HG03442 (cell line): ENCODE results near the gene ZNF320.
"Not testable (repeated sequence)": the region's sequence is repeated elsewhere in the genome, so short reads cannot be mapped to it uniquely, and the experiment has no call there.

Source experiments
- ATAC-seq: cut with Tn5 transposase; IDR thresholded peaks from one replicate; pipeline ENCODE4 v1.9.1; 2021; ENCODE audit warnings: mild to moderate bottlenecking, moderate library complexity; ENCODE audit not compliant: unreplicated experiment

ZNF320 gene

DNA sequence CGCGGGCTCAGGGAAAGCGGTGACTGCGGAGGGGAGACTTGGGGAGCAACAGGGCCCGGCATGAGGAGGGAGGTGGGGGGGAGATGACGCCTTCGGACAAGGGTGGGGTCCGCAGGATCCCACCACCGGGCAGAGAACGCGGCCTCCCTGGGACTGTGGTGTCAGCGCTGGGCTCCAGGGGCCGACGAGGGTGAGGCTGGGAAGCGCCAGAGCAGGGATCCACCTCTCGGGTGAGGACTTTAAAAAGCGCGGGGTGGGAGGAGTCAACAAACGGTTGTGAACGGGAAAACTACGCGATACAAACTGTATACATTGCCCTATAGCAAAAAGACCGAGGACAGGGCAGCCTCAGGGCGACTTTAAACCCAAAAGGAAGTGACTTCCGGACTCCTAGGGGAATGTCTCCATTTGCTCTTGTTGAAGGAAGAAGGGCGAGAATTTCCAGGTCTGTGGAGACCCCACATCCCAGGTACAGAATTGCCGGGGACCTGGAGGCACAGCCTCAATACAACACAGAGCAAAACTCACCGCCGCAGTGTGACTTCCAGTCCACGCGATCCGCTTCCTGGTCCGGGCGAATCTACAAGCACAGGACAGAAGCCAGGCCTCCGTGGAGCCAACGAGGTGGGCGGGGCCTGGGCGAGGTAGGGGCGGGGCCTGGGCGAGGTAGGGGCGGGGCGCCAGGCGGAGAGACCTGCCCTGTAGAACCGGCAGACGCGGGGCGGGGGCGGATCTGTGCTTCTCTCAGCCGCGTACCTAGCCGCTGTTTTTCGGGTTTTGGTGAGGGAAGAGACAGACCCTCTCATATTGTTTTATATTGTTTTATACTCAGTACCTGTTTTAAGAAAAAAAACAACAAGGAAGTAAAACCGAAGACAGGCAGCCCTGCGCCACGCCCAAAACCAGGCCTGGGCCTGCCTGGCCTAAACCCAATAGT, 25.7 kb upstream of the ZNF320 start, which contains the start of gene ZNF888:
ZNF888 (minus strand) TSS at position 588 of the 937 bp plus-strand sequence. CDS start 5,555 bp downstream, outside the sequence.
- ATAC-seq: peak; percentile 87

DNA sequence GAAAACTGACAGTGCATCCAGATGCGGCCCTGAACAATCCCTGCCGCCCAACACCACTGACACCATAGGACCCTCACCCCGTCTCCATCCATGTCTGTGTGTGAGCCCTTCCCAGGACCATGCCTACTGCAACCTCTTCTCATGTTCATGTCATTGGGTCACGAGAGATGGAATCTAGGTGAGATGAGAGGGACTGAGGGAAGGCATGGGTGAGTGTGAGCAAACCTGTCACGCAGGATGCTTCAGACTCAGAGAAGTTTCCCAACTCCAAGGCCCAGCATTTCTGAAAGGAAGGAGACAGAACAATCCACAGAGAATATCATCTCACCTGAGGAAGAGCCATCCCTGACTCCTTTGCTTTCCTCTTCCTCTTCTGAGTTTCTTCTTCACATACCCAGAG, 20.1 kb upstream of the ZNF320 start:
- no peak for ATAC-seq

DNA sequence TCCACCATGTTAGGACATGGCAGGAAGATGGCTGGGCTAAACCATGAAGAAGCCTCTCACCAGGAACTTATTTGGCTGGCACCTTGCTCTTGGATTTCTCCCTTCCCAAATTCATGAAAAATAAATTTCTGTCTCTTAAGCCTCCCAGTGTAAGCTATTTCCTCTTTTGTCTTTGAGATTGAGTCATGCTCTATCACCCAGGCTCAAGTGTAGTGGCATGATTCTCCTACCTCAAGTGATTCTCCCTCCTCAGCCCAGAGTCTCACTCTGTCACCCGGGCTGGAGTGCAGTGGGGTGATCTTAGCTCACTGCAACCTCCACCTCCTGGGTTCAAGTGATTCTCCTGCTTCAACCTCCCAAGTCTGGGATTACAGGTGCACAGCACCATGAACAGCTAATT, 13.2 kb upstream of the ZNF320 start:
- ATAC-seq: no peak

DNA sequence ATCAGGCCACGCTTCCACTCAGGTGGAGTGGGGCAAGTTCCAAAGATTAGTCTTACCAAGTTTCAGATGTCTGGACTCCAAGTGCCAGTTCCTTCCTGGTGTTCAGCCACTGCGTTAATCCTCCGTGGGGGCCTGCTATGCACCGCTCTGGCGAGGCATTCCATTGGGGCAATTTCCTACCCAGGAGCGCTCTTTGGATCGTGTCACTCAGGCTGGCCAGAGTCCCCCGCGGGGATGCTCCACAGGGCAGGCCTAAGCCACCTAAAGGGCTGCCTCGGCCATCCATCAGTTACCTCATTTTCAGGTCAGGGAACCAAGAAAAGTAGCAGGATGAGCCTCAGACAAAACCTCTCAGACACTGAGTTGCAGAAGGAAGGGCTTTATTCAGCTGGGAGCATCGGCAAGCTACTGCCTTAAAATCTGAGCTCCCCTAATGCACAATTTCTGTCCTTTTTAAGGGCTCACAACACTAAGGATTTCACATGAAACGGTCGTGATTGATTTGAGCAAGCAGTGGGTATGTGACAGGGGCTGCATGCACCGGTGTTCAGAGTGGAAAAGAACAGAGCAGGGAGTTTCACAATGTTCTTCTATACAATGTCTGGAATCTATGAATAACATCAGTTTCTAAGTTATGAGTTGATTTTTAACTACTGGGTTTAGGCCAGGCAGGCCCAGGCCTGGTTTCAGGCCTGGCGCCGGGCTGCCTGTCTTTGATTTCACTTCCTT, 6.8 kb upstream of the ZNF320 start:
- ATAC-seq: not testable (repeated sequence)

DNA sequence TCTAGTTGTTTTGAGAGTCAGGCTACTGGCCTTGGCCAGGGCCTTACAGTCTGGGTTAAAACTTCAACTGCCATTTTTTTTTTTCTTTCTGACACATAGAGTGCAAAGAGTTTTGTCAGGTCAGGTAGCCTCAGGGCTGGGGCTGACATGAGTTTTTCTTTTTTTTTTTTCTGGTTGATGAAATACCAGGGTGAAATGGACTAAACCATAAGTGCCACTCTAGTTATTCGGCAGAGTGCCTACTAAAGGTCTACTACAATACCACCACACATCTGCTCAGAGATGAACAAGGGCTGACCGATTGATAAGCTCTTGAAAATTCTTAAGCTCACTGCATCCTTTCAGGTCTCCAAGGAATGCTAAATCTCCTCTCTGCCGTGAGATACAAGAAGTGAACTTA, 4.4 kb upstream of the ZNF320 start:
- no peak for ATAC-seq

DNA sequence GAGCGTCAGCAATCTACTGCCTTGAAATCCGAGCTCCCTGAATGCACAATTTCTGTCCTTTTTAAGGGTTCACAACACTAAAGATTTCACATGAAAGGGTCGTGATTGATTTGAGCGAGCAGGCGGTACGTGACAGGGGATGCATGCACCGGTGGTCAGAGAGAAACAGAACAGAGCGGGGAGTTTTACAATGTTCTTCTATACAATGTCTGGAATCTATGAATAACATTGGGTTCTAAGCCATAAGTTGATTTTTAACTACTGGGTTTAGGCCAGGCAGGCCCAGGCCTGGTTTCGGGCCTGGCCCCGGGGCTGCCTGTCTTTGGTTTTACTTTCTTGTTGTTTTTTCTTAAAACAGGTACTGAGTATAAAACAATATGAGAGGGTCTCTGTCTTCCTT, 1.2 kb upstream of the ZNF320 start:
- not testable (repeated sequence) for ATAC-seq

DNA sequence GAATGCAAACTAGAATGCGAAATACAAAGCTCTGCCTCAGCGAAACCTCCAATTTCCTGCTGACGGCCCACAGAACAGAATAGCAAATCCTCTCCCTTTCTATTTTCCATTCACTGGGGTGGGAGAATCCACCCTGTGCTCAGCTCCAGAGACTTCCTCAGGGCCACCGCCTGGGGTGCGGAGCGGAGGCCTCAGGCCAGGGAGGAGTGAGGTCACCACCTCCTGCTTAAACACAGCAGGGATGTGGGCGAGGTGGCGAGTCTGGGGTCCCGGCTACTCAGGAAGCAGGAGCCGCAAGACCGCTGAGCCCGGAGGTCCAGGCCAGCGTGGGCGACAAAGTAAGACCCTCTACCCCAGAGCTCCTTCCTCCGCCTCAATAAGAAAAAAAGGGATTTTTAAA, 666 bp upstream of the ZNF320 start:
- no peak for ATAC-seq

DNA sequence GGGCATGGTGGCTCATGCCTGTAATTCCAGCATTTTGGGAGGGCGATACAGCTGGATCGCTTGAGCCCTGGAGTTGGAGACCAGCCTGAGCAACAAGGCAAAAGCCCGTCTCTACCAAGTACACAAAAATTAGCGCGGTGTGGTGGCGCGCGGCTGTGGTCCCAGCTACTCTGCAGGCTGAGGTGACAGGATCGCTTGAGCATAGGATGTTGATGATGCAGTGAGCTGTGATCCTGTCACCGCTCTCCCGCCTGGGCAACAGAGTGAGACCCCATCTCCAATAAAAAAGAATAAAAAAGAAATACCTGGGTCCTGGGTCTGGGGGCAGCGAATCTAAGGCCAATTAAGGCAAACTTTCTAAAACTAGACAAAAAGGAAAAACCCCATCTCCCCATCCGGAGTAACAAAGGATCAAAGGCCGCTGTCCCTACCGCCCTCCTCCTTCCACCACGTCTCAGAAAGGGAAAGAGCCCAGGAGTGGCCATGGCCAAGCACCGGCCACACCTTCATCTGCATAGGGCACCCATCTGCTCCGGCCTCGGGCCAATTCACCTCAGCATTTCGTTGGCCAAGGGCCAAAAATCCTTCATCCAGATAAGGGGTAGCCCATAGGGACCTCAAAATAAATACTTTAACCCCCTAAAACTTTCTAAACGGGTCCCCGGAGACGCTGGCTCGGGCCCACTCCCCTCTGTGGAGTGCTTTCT, 851 bp downstream of the ZNF320 start:
- peak; percentile 16 for ATAC-seq

DNA sequence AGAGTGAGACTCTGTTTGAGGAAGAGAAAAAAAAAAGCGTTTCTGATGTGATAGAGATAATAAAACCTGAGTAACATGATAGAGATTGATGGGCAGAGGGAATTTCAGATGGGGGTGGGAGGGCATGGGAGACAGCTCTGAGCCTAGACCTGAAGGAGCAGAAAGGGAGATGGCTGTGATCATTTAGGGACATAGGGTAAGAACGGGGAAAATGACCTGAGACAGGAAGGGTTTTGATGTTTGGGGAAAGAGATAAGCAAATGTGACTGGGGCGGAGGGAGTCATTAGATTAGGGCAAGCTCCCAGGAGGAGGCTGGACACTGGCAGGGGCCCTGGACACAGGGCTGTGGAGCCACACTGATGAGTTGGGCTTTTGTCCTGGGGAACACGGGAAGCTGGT, 6.1 kb downstream of the ZNF320 start:
- no peak for ATAC-seq

DNA sequence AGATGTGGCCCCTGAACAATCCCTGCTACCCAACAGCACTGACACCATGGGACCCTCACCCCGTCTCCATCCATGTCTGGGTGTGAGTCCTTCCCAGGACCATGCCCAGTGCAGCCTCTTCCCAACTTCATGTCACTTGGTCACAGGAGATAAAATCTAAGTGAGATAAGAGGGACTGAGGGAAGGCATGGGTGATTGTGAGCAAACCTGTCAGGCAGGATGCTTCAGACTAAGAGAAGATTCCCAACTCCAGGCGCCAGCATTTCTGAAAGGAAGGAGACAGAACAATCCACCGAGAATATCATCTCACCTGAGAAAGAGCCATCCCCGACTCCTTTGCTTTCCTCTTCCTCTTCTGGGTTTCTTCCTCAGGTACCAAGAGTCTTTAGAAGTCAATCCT, 7.5 kb downstream of the ZNF320 start:
- ATAC-seq: no peak

DNA sequence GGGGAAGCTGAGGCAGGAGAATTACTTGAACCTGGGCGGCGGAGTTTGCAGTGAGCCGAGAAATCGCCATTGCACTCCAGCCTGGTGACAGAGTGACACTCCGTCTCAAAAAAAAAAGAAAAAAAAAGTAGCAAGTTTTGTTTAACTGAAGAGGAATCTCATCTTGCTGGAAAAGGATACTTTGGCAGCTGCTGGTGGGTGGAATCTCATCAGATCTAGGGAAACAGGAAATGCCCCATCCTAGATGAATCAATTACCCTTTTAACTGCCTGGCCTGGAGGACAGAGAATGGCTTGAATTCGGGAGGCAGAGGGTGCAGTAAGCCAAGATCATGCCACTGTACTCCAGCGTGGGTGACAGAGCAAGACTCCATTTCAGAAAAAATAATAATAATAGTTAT, 8.4 kb downstream of the ZNF320 start:
- no peak for ATAC-seq

DNA sequence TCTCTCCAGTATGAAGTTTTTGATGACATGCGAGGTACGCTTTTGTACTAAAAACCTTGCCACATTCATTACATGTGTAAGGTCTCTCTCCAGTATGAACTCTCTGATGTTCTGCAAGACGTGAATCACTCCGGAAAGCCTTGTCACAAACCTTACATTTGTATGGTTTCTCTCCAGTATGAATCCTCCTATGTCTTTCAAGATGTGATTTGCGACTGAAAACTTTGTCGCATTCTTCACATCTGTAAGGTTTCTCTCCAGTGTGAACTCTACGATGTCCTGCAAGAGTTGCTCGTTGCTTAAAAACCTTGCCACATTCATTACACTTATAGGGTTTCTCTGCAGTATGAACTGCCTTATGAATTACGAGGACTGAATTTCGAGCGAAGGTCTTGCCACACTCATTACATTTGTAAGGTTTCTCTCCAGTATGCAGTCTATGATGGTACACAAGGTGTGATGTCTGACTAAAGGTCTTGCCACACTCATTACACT, 16.5 kb downstream of the ZNF320 start:
- ATAC-seq: no peak

DNA sequence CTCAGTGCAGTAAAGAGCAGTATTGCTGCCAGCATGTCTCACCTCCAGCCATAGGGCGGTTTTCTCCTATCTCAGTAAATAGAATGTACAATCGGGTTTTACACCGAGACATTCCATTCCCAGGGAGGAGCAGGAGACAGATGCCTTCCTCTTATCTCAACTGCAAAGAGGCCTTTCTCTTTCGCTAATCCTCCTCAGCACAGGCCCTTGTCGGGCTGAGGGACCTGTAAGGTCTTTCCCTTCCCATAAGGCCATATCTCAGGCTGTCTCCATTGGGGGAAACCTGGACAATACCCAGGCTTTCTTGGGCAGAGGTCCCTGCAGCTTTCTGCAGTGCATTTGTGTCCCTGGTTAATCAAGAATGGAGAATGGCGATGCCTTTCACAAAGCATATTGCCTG, 24.4 kb downstream of the ZNF320 start:
- not testable (repeated sequence) for ATAC-seq

DNA sequence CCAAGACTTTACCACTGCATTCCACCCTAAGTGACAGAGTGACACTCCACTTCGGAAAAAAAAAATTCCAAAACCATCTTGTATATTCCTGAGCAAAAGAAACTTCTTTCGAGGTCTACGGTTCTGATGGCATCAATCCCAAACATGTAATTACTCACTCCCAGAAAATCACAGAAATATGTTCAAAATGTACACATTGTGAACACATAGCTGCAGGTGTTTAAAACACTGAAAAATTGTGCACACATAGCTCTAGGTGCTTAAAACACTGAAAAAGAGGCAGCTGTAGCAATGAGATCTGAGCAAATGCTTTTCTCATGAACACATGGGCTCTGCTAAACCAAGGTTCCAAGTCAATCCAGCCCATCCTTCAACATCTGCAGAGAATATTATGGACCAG, 26.0 kb downstream of the ZNF320 start:
- no peak for ATAC-seq

DNA sequence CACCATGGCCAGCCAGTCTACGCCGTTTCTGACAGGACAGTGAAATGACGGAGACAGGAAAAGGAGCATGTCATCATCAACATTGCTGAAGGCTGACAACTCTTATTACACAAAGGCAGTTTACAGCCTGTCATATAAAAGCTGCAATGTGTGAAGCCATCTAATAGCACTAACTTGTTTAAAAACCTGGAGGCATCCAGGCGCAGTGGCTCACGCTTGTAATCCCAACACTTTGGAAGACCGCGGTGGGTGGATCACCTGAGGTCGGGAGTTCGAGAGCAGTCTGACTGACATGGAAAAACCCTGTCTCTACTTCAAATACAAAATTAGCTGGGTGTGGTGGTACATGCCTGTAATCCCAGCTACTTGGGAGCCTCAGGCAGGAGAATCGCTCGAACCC, 29.4 kb downstream of the ZNF320 start:
- ATAC-seq: not testable (repeated sequence)

DNA sequence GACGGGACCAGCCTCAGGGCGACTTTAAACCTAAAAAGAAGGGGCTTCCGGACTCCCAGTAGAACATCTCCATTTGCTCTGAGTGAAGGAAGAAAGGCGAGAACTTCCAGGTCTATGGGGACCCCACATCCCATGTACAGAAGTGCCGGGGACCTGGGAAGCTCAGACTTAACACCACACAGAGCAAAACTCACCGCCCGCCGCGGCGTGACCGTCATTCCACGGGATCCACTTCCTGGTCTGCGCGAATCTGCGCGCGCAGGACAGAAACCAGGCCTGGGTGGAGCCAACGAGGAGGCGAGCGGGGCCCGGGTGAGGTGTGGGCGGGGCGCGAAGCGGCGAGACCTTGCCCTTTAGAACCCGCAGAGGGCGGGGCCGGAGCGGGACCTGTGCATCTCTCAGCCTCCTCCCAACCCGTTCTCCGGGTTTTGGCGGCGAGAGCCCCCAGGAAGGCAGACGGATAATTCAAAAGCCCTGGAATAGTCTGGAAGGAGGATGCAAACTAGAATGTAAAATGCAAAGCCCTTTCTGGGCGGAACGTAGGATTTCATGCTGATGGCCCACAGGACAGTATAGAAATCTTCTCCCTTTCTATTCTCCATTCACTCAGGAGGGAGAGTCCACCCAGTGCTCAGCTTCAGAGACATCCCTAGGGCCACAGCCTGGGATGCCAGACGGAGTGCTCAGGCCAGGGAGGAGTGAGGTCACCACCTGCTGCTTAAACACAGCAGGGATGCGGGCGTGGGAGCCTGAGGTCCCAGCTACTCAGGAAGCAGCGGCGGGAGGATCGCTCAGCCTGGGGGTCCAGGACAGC, 39.9 kb downstream of the ZNF320 start, which contains the start of gene ZNF468:
ZNF468 (minus strand) TSS at position 242 of the 814 bp plus-strand sequence. CDS start 3,347 bp downstream, outside the sequence.
- peak; percentile 95 for ATAC-seq

DNA sequence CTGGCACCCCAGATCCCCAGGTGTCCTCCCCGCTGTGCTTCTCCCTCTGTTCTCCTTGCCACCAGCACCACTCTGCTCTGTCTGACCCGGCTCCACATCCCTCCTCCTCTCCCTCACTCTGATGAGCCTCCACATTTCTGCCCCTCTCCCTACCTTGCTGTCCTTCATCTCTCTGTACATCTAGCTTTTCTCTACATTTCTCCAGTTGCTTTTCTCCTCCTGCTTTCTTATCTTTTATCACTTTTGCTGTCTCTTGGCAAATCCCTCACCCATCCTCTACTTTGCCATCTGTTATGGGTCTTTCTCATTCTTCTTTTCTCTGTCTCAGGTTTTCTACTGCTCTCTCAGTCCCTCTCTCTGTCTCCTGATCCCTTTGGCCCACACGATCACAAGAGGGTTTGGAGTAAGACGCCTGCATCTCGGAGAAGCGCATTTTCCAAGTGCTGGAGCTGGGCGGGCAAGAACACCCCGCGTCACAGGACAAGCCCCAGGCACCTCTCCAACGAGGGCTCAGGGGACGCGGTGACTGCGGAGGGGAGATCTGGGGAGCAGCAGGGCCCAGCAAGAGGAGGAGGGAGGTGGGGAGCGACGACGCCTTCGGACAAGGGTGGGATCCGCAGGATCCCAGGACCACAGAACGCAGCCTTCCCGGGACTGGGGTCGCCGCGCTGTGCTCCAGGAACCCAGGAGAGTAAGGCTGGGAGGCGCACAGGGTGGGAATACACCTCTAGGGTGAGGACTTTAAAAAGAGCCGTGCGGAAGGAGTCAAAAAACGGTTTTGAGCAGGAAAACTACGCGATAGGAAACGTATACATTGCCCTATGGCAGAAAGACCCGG, 40.7 kb downstream of the ZNF320 start:
- ATAC-seq: peak; percentile 18
